IMR-90 (cell line): Measurements from ENCODE around the gene SPTLC3. TPM values are rescaled to one million over a fixed set of nuclear protein-coding genes. Genes with fewer than 3 reads are reported as not detected.

Experiments used
- ATAC-seq: fragments of 200-7000 bp; cut with Tn5 transposase; 2 replicates; pipeline ENCODE4 v1.9.1; 2020; ENCODE audit warnings: low read depth, mild to moderate bottlenecking, moderate library complexity
- BruUV-seq: library from RNA; stranded (reverse); fragments of 400-500 nt; replicated peaks from 2 replicates; lab custom pipeline; 2021; lab: Mats Ljungman, UMichigan
- CTCF ChIA-PET: fragments of 300-600 bp; formaldehyde crosslinking; extraction: SDS; loops from one replicate; lab custom pipeline; 2021; ENCODE audit warnings: antibody characterized with exemption; lab: Yijun Ruan, JAX
- POLR2A ChIA-PET: fragments of 300-600 bp; sonication (Branson Sonifier 250); formaldehyde crosslinking; loops from one replicate; lab custom pipeline; 2022; ENCODE audit warnings: antibody characterized with exemption; ENCODE audit not compliant: unreplicated experiment; lab: Charles Lee
- DNase-seq: peaks from one replicate; pipeline ENCODE4 v3.0.0; 2013
- H2AFZ ChIP-seq: replicated peaks from 2 replicates; pipeline ENCODE3; 2013; ENCODE audit warnings: low read length, mild to moderate bottlenecking; ENCODE audit not compliant: poor library complexity
- H2AK5ac ChIP-seq: 2 replicates; pipeline ENCODE4 v1.6.1; 2013; ENCODE audit warnings: low read depth, low read length, inconsistent platforms
- H2AK9ac ChIP-seq: replicated peaks from 2 replicates; pipeline ENCODE3; 2013; ENCODE audit warnings: mild to moderate bottlenecking, low read depth, low read length, moderate library complexity; ENCODE audit not compliant: poor library complexity
- H2BK120ac ChIP-seq: 2 replicates; pipeline ENCODE4 v1.6.1; 2013; ENCODE audit warnings: low read depth, low read length, inconsistent platforms
- H2BK15ac ChIP-seq: 3 replicates; pipeline ENCODE4 v1.6.1; 2013; ENCODE audit warnings: low read depth, low read length, inconsistent platforms
- H2BK20ac ChIP-seq: 2 replicates; pipeline ENCODE4 v1.6.1; 2013; ENCODE audit warnings: low read depth, mild to moderate bottlenecking, inconsistent platforms, low read length, moderate library complexity
- H2BK5ac ChIP-seq: 2 replicates; pipeline ENCODE4 v1.6.1; 2013; ENCODE audit warnings: mild to moderate bottlenecking, low read depth, low read length, inconsistent platforms; ENCODE audit not compliant: poor library complexity, severe bottlenecking
- H3K14ac ChIP-seq: replicated peaks from 2 replicates; pipeline ENCODE4 v1.6.1; 2013; ENCODE audit warnings: low read depth, low read length, inconsistent platforms
- H3K18ac ChIP-seq: 2 replicates; pipeline ENCODE4 v1.6.1; 2013; ENCODE audit warnings: low read depth, low read length, control low read depth
- H3K23ac ChIP-seq: 2 replicates; pipeline ENCODE4 v1.6.1; 2013; ENCODE audit warnings: low read depth, low read length, inconsistent platforms
- H3K27ac ChIP-seq: 2 replicates; pipeline ENCODE4 v1.5.1; 2013; ENCODE audit warnings: mild to moderate bottlenecking, control low read depth, low read length; ENCODE audit not compliant: insufficient read depth
- H3K27me3 ChIP-seq: 2 replicates; pipeline ENCODE4 v1.6.1; 2013; ENCODE audit warnings: low read length; ENCODE audit not compliant: control insufficient read depth, insufficient read depth
- H3K36me3 ChIP-seq: 2 replicates; pipeline ENCODE4 v1.6.1; 2013; ENCODE audit warnings: low read length, mixed read lengths; ENCODE audit not compliant: control insufficient read depth, insufficient read depth
- H3K4ac ChIP-seq: 2 replicates; pipeline ENCODE4 v1.6.1; 2013; ENCODE audit warnings: low read depth, low read length, inconsistent platforms
- H3K4me1 ChIP-seq: 2 replicates; pipeline ENCODE4 v1.6.1; 2013; ENCODE audit warnings: low read length, mixed read lengths; ENCODE audit not compliant: control insufficient read depth, insufficient read depth
- H3K4me2 ChIP-seq: 2 replicates; pipeline ENCODE4 v1.6.1; 2013; ENCODE audit warnings: low read depth, mild to moderate bottlenecking, control low read depth, low read length, moderate library complexity
- H3K4me3 ChIP-seq: 2 replicates; pipeline ENCODE4 v1.5.1; 2013; ENCODE audit warnings: low read depth, mild to moderate bottlenecking, control low read depth, low read length, moderate library complexity; ENCODE audit not compliant: insufficient read depth
- H3K56ac ChIP-seq: 2 replicates; pipeline ENCODE4 v1.6.1; 2013; ENCODE audit warnings: low read length, inconsistent platforms; ENCODE audit not compliant: insufficient read depth; ENCODE audit errors: extremely low read depth
- H3K79me1 ChIP-seq, 2 experiments: 2 replicates each; pipeline ENCODE4 v1.6.1; 2013; ENCODE audit warnings: low read length in 2 of 2, inconsistent platforms in 1 of 2, low read depth in 1 of 2
- H3K9ac ChIP-seq: 2 replicates; pipeline ENCODE4 v1.6.1; 2013; ENCODE audit warnings: low read depth, low read length, control low read depth
- H3K9me1 ChIP-seq: 2 replicates; pipeline ENCODE4 v1.6.1; 2013; ENCODE audit warnings: low read length, inconsistent platforms; ENCODE audit not compliant: insufficient read depth
- H3K9me3 ChIP-seq: 2 replicates; pipeline ENCODE4 v1.6.1; 2013; ENCODE audit warnings: low read length; ENCODE audit not compliant: control insufficient read depth, insufficient read depth
- H4K20me1 ChIP-seq: 2 replicates; pipeline ENCODE4 v1.6.1; 2013; ENCODE audit warnings: low read length, inconsistent platforms; ENCODE audit not compliant: insufficient read depth
- H4K5ac ChIP-seq: 2 replicates; pipeline ENCODE4 v1.6.1; 2013; ENCODE audit warnings: mild to moderate bottlenecking, low read depth, low read length, control low read depth
- H4K8ac ChIP-seq, 2 experiments: 2 replicates each; pipeline ENCODE4 v1.6.1; 2013; ENCODE audit warnings: low read depth in 2 of 2, low read length in 2 of 2, control low read depth in 1 of 2, inconsistent platforms in 1 of 2
- H4K91ac ChIP-seq: 2 replicates; pipeline ENCODE4 v1.6.1; 2013; ENCODE audit warnings: low read depth, low read length, inconsistent platforms; ENCODE audit not compliant: insufficient read depth
- CHD1 ChIP-seq: IDR thresholded peaks from 2 replicates; pipeline ENCODE4 v1.6.1; 2012; ENCODE audit warnings: low read depth, low read length, improper control_type of control experiment
- MAFK ChIP-seq: IDR thresholded peaks from 2 replicates; pipeline ENCODE4 v1.6.1; 2012; ENCODE audit warnings: low read depth, low read length, improper control_type of control experiment
- RFX5 ChIP-seq: IDR thresholded peaks from 2 replicates; pipeline ENCODE4 v1.8.0; 2012; ENCODE audit warnings: low read depth, mild to moderate bottlenecking, low read length, moderate library complexity
- dilution Hi-C: fragments of 300-500 bp; cut with HindIII; formaldehyde crosslinking; loops from one replicate; pipeline ENCODE4 v1.14.3; 2018; ENCODE audit warnings: low sequenced_read_pairs; ENCODE audit not compliant: unreplicated experiment
- in situ Hi-C: fragments of 300-500 bp; cut with MboI; formaldehyde crosslinking; loops from 3 replicates; pipeline ENCODE4 v1.14.3; 2019; ENCODE audit warnings: low sequenced_read_pairs, inconsistent platforms, mixed read lengths
- intact Hi-C: fragments of 100-400 bp; cut with micrococcal nuclease; formaldehyde crosslinking; loops from 2 replicates; pipeline ENCODE4 v1.10.0; 2022
- polyA plus RNA-seq, 3 experiments: library from polyadenylated mRNA; depleted of rRNA; stranded (reverse); fragments of >200 nt; gene quantifications; 2 replicates each; pipeline ENCODE4 v1.2.3, GENCODE V29; 2012; ENCODE audit warnings: low replicate concordance in 1 of 3
- total RNA-seq: library from RNA; depleted of rRNA; stranded (reverse); fragments of >200 nt; gene quantifications from 2 replicates; pipeline ENCODE4 v1.2.3, GENCODE V29; 2012

The SPTLC3 gene
- total and polyA plus RNA-seq, 2 of the 4 experiments (the other 2 are of a cell fraction) = 0.44 to 1.6 TPM

- H3K9ac ChIP-seq = no peak overlapping the region
- CTCF ChIA-PET = no interaction called here
- H3K36me3 ChIP-seq = no peaks in the 10 kb centered on the region
- no peak overlapping the region for H3K14ac ChIP-seq
- no peak; the same call in 1 of the 2 replicates for ATAC-seq
- H3K4me2 ChIP-seq = no peak overlapping the region
- no peak overlapping the region for H4K8ac ChIP-seq
- dilution Hi-C loops (no loop called here), intact Hi-C loops (no loop called here), in situ Hi-C loops (loop anchor here (5.0 kb wide), 1 partner anchor 127 kb away; no protein-coding TSS in a partner anchor)
- no peak overlapping the region for H2BK120ac ChIP-seq
- H3K9me3 ChIP-seq = no peaks in the 10 kb centered on the region
- H3K56ac ChIP-seq = no peak overlapping the region
- no peak overlapping the region for H3K23ac ChIP-seq
- no peak overlapping the region for H2BK15ac ChIP-seq
- H3K4me1 ChIP-seq = no peaks in the 10 kb centered on the region; the same call in 1 of the 2 replicates
- no peaks in the 10 kb centered on the region for H3K79me1 ChIP-seq
- no peak overlapping the region for H4K91ac ChIP-seq
- H3K4me3 ChIP-seq = no peak overlapping the region
- no peak overlapping the region for H2AK5ac ChIP-seq
- TF ChIP-seq MAFK (no peak), CHD1 (no peak), RFX5 (no peak)
- no peak overlapping the region for H2AFZ ChIP-seq
- no peaks in the 10 kb centered on the region for H3K9me1 ChIP-seq
- H3K4ac ChIP-seq = no peak overlapping the region
- no peaks in the 10 kb centered on the region for H3K27me3 ChIP-seq
- H2BK20ac ChIP-seq = no peak overlapping the region
- H4K20me1 ChIP-seq = no peaks in the 10 kb centered on the region
- no peak overlapping the region for H3K18ac ChIP-seq
- H4K5ac ChIP-seq = no peak overlapping the region
- POLR2A ChIA-PET = no interaction called here
- DNase-seq = peak; percentile 1
- H2AK9ac ChIP-seq = no peak overlapping the region
- H2BK5ac ChIP-seq = no peak overlapping the region
- no peak overlapping the region for H3K27ac ChIP-seq
- BruUV-seq = no TSS peak
Measured at GRCh38 chr20:13099676-13100075, 90.9 kb downstream of the SPTLC3 start.
